Chondrocyte (in vitro differentiated cells): ENCODE data around the gene IL2RA. TPM values are rescaled to one million over a fixed set of nuclear protein-coding genes. Genes with fewer than 3 reads are reported as not detected.
"Not testable (repeated sequence)": the region's sequence is repeated elsewhere in the genome, so short reads cannot be mapped to it uniquely, and the experiment has no call there.

ENCODE experiments used
- DNase-seq: peaks from one replicate; pipeline ENCODE4 v3.0.0; 2021; ENCODE audit warnings: mixed read lengths, low spot score
- H3K27ac Mint-ChIP-seq: one replicate; pipeline ENCODE4 v1.8.0; 2021; ENCODE audit warnings: mild to moderate bottlenecking, moderate library complexity, mixed read lengths; ENCODE audit not compliant: unreplicated experiment
- H3K27me3 Mint-ChIP-seq: 2 replicates; pipeline ENCODE4 v1.8.0; 2021; ENCODE audit warnings: low read depth, mixed read lengths
- H3K36me3 Mint-ChIP-seq: 2 replicates; pipeline ENCODE4 v1.8.0; 2021; ENCODE audit warnings: low read depth, mixed read lengths
- H3K4me1 Mint-ChIP-seq: 2 replicates; pipeline ENCODE4 v1.8.0; 2021; ENCODE audit warnings: low read depth, mild to moderate bottlenecking, mixed read lengths
- H3K4me3 Mint-ChIP-seq: one replicate; pipeline ENCODE4 v1.8.0; 2021; ENCODE audit warnings: mild to moderate bottlenecking, moderate library complexity, mixed read lengths; ENCODE audit not compliant: unreplicated experiment
- H3K9me3 Mint-ChIP-seq: 2 replicates; pipeline ENCODE4 v1.8.0; 2021; ENCODE audit warnings: low read depth, mixed read lengths
- total RNA-seq: library from RNA; stranded (reverse); gene quantifications from 3 replicates; pipeline ENCODE4 v1.2.1, GENCODE V29; 2021
- TF ChIP-seq, protein P1 (sequence below): fragments of 200-600 bp; sonication (generic); IDR thresholded peaks from 2 replicates; pipeline ENCODE4 v1.5.0; 2021; ENCODE audit warnings: antibody characterized with exemption, mild to moderate bottlenecking, moderate library complexity

The IL2RA gene
- total RNA-seq, 1 donor from 2014 or later = not detected

DNA sequence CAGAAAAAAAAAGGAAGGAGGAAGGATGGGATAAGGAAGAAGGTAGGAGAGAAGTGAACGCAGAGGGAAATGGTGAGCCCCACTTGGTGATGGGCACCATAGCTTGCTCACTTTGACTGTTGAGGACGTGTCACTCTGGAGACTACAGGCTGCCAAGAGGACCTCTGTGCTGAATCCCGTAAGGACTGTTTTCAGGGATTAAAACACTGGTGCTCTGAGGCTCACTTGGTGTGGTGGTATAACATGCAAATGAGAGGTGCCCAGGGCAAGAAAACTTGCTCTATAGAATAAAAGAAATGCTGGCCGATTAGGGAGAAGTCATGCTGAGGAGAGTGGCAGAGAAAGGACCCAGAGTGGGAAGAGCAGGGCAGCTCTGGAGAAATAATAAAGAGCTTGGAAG, 5.3 kb upstream of the IL2RA start:
- no peaks in the 10 kb centered on the region for H3K4me1 Mint-ChIP-seq
- H3K27ac Mint-ChIP-seq = no peak overlapping the region
- H3K4me3 Mint-ChIP-seq = no peak overlapping the region

DNA sequence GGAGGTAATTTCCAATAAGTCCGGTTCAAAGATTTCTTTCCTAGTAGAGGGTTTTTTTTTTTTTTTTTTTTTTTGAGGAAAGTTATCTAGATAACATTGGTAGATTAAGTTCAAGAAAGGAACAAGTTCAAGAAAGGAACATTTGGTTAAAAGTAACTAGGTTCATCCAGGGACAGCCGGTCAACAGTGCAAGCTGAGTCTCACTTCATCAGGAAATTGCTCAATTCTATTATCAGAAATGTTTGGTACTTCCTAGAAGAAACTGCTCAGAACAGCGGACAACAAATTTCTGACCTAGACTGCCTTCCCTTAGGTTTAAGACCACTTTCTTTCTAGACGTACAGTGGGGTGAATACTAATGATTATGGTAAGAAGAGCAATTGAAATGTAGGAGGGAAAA, 3.7 kb upstream of the IL2RA start:
- DNase-seq = no peak
- no peaks in the 10 kb centered on the region for H3K9me3 Mint-ChIP-seq
- H3K36me3 Mint-ChIP-seq = no peaks in the 10 kb centered on the region
- no peaks in the 10 kb centered on the region for H3K4me1 Mint-ChIP-seq
- H3K4me3 Mint-ChIP-seq = no peak overlapping the region
- H3K27ac Mint-ChIP-seq = no peak overlapping the region
- TF ChIP-seq, protein P1, sequence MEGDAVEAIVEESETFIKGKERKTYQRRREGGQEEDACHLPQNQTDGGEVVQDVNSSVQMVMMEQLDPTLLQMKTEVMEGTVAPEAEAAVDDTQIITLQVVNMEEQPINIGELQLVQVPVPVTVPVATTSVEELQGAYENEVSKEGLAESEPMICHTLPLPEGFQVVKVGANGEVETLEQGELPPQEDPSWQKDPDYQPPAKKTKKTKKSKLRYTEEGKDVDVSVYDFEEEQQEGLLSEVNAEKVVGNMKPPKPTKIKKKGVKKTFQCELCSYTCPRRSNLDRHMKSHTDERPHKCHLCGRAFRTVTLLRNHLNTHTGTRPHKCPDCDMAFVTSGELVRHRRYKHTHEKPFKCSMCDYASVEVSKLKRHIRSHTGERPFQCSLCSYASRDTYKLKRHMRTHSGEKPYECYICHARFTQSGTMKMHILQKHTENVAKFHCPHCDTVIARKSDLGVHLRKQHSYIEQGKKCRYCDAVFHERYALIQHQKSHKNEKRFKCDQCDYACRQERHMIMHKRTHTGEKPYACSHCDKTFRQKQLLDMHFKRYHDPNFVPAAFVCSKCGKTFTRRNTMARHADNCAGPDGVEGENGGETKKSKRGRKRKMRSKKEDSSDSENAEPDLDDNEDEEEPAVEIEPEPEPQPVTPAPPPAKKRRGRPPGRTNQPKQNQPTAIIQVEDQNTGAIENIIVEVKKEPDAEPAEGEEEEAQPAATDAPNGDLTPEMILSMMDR = no peak
- peaks cover 30% of the 10 kb centered on the region for H3K27me3 Mint-ChIP-seq

More for the DNA sequence above, 5.3 kb upstream of the IL2RA start:
- no peaks in the 10 kb centered on the region for H3K36me3 Mint-ChIP-seq
- peaks cover 37% of the 10 kb centered on the region for H3K27me3 Mint-ChIP-seq
- no peak for DNase-seq
- no peaks in the 10 kb centered on the region for H3K9me3 Mint-ChIP-seq
- TF ChIP-seq, protein P1 = no peak

DNA sequence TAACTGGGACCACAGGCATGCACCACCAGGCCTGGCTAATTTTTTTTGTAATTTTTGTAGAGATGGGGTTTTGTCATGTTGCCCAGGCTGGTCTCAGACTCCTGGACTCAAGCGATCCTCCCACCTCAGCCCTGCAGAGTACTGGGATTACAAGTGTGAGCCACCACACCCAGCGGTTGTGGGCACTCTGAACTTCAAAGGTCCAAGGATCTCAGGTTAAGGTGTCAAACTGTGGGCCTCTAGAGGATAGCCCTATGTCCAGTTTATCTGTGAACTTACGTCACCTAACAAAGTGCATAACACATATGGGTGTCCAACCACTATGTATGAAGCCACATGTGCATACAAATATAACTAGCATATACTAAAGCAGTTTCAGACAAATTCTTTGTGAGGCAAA, 3.2 kb upstream of the IL2RA start:
- Mint-ChIP-seq H3K36me3 (no peaks in the 10 kb centered on the region), H3K27ac (no peak overlapping the region), H3K4me1 (no peaks in the 10 kb centered on the region), H3K9me3 (no peaks in the 10 kb centered on the region), H3K27me3 (peaks cover 27% of the 10 kb centered on the region), H3K4me3 (no peak overlapping the region)
- TF ChIP-seq, protein P1 = no peak
- DNase-seq = no peak

DNA sequence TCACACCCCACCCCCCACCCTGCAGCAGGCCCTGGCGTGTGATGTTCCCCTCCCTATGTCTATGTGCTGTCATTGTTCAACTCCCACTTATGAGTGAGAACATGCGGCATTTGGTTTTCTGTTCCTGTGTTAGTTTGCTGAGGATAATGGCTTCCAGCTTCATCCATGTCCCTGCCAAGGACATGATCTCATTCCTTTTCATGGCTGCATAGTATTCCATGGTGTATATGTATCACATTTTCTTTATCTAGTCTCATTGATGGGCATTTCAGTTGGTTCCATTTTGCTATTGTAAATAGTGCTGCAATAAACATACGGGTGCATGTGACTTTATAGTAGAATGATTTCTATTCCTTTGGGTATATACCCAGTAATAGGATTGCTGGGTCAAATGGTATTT, 2.6 kb upstream of the IL2RA start:
- not testable (repeated sequence) for H3K9me3 Mint-ChIP-seq, DNase-seq, H3K4me1 Mint-ChIP-seq, H3K4me3 Mint-ChIP-seq, H3K27ac Mint-ChIP-seq, H3K36me3 Mint-ChIP-seq
- H3K27me3 Mint-ChIP-seq = peaks cover 27% of the 10 kb centered on the region

DNA sequence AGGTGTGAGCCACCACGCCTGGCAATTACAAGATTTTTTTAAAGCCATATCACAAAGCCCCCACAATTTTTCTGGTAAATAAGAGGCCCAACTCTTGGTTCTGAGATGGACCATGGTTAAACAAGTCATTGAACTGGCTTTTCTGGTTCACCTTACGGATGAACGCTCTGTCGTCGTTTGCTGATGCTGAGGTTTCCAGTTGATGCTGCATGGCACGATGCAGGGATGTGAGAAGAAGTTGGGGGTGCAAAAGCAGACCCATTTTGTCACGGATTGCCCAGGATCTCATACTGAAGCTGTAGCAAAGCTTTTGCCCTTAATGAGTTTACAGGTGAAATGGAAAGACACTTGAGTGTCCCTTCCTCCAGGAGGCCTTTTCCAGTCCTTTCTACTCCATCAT, 2.0 kb upstream of the IL2RA start:
- Mint-ChIP-seq H3K36me3 (no peaks in the 10 kb centered on the region), H3K27ac (no peak overlapping the region)

DNA sequence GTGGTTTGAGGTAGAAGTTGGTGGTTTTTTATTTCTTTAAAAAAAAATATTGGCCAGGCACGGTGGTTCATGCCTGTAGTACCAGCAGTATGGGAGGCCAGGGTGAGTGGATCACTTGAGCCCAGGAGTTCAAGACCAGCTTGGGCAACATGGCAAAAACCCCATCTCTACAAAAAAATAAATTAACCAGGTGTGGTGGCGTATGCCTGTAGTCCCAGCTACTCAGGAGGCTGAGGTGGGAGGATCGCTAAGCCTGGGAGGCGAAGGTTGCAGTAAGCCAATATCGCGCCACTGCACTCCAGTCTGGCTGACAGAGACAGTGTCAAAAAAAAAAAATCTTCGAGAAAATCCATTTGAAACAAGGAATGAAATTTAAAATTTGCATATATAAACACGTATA, 1.1 kb downstream of the IL2RA start:
- Mint-ChIP-seq H3K4me3 (no peak overlapping the region), H3K27ac (no peak overlapping the region), H3K27me3 (peaks cover 30% of the 10 kb centered on the region), H3K9me3 (no peaks in the 10 kb centered on the region), H3K36me3 (no peaks in the 10 kb centered on the region), H3K4me1 (no peaks in the 10 kb centered on the region)
- DNase-seq = no peak
- TF ChIP-seq, protein P1 = no peak

More for the DNA sequence above, 2.0 kb upstream of the IL2RA start:
- TF ChIP-seq, protein P1 = no peak
- H3K27me3 Mint-ChIP-seq = peaks cover 32% of the 10 kb centered on the region
- H3K9me3 Mint-ChIP-seq = no peaks in the 10 kb centered on the region
- no peak for DNase-seq
- no peaks in the 10 kb centered on the region for H3K4me1 Mint-ChIP-seq
- H3K4me3 Mint-ChIP-seq = no peak overlapping the region
